Gastrocnemius medialis (tissue), 4 donors: ENCODE results near the gene CYP1A2.
"Not testable (repeated sequence)": the region's sequence is repeated elsewhere in the genome, so short reads cannot be mapped to it uniquely, and the experiment has no call there.

Experiments used
- POLR2A ChIP-seq, 2 donors: fragments of 450-650 bp; IDR thresholded peaks; one replicate each; pipeline ENCODE4 v1.6.1; 2017; ENCODE audit warnings: antibody characterized with exemption in 2 of 2, mild to moderate bottlenecking in 2 of 2, moderate library complexity in 2 of 2
- TF ChIP-seq, protein P1 (sequence below), 5 experiments: fragments of 450-650 bp in 3 of 5; fragments of 200-600 bp in 2 of 5; sonication (generic) in 2 of 5; IDR thresholded peaks in 4 of 5; conservative IDR thresholded peaks in 1 of 5; 1 replicate in 4 of 5; 2 replicates in 1 of 5; pipeline ENCODE4 v1.5.1; 2016 to 2019; ENCODE audit warnings: antibody characterized with exemption in 5 of 5, mild to moderate bottlenecking in 3 of 5, moderate library complexity in 3 of 5

DNA sequence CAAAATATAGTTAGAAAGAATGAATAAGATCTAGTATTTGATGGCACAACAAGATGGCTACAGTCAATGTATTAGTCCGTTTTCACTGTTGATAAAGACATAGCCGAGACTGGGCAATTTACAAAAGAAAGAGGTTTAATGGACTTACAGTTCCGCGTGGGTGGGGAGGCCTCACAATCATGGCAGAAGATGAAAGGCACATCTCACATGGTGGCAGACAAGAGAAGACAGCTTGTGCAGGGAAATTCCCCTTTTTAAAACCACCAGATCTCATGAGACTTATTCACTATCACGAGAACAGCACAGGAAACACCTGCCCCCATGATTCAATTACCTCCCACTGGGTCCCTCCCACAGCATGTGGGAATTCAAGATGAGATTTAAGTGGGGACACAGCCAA is 10.4 kb upstream of the CYP1A2 start:
- not testable (repeated sequence) for TF ChIP-seq POLR2A (IDR thresholded peaks at IDR 0.05)
- TF ChIP-seq, protein P1, sequence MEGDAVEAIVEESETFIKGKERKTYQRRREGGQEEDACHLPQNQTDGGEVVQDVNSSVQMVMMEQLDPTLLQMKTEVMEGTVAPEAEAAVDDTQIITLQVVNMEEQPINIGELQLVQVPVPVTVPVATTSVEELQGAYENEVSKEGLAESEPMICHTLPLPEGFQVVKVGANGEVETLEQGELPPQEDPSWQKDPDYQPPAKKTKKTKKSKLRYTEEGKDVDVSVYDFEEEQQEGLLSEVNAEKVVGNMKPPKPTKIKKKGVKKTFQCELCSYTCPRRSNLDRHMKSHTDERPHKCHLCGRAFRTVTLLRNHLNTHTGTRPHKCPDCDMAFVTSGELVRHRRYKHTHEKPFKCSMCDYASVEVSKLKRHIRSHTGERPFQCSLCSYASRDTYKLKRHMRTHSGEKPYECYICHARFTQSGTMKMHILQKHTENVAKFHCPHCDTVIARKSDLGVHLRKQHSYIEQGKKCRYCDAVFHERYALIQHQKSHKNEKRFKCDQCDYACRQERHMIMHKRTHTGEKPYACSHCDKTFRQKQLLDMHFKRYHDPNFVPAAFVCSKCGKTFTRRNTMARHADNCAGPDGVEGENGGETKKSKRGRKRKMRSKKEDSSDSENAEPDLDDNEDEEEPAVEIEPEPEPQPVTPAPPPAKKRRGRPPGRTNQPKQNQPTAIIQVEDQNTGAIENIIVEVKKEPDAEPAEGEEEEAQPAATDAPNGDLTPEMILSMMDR (IDR thresholded peaks at IDR 0.05 in 4 of 5, conservative IDR thresholded peaks at IDR 0.05 in 1 of 5): not testable (repeated sequence)
